ENCODE measurements around the gene ASB16. TPM values are rescaled to one million over a fixed set of nuclear protein-coding genes. Genes with fewer than 3 reads are reported as not detected.
"Not testable (repeated sequence)": the region's sequence is repeated elsewhere in the genome, so short reads cannot be mapped to it uniquely, and the experiment has no call there.

ASB16 gene
- total RNA-seq, 2 experiments from 2014 or later = 0.30 TPM; not detected in 1

DNA sequence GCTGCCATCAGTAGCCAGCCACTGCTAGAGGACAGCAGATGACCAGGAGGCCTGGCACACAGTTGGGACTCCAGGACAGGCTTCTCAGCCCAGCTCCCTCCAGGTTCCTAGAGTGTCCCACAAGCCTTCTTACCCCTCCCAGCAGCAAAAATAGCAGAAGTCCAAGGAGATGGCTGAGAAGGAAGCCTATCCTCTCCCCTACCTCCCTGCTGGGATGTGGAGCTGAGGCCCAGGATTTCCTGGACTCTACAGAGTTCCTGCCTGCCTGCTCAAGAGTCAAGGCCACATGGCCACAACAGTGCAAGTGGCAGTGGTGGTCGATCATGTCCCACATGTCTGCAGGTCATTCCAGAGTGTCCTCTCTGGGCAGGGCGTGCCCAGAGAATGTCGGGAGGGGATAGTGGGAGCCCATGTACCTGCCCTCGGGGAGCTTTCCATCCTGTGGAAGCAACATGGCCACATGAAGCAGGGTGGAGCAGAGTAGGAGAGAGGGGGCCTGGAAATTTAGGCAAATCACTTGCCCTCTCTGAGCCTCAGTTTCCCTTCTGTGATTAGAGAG is 36.5 kb upstream of the ASB16 start:
- ChIA-PET CTCF (interaction anchor here (0.6 to 2.4 kb wide), 2 partner anchors 11 to 1868 kb away, joined by 3 to 9 read pairs; partner anchors contain the start of gene HDAC5), POLR2A (no interaction called here)
- DNase-seq = no peak

DNA sequence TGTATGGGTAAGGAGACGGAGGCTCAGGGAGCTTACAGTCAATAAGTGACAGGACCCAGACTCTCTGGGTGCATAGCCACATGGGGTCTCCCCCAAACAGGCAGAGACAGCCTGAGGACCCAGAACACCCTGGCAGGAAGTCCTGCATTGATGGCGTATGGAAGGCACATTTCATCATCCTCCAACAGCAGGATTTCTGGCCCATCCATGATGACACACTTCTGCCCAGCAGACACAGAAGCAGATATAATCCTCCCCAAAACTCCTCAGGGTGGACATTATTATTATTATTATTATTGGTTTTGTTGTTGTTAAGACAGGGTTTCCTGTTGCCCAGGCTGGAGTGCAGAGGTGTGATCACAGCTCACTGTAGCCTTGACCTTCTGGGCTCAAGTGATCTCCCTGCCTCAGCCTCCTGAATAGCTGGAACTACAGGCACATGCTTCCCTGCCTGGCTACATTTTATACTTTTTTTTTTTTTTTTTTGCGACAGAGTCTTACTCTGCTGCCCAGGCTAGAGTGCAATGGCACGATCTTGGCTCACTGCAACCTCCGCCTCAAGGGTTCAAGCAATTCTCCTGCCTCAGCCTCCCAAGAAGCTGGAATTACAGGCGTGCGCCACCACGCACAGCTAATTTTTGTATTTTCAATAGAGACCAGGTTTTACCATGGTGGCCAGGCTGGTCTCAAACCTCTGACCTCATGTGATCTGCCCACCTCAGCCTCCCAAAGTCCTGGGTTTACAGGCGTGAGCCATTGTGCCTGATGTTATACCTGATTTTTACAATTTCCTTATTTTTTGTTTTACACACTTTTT is 35.5 kb upstream of the ASB16 start:
- no peaks in the 10 kb centered on the region for H3K9me3 Mint-ChIP-seq
- ChIA-PET POLR2A (no interaction called here), CTCF (interaction anchor here (0.6 to 2.4 kb wide), 2 partner anchors 12 to 52 kb away, joined by 4 to 9 read pairs; partner anchors contain the start of gene HDAC5)
- no peaks in the 10 kb centered on the region for H3K36me3 Mint-ChIP-seq (ENCODE audit: low read depth)
- H3K27me3 Mint-ChIP-seq = no peaks in the 10 kb centered on the region
- H3K27ac Mint-ChIP-seq = no peak overlapping the region
- H3K4me1 Mint-ChIP-seq = peaks cover 13% of the 10 kb centered on the region
- no peak overlapping the region for H3K4me3 Mint-ChIP-seq
- DNase-seq = no peak

More for the DNA sequence above, 36.5 kb upstream of the ASB16 start:
- H3K27ac Mint-ChIP-seq = peak overlapping the region; percentile 13
- no peaks in the 10 kb centered on the region for H3K9me3 Mint-ChIP-seq
- peaks cover 13% of the 10 kb centered on the region for H3K4me1 Mint-ChIP-seq
- H3K4me3 Mint-ChIP-seq = no peak overlapping the region
- H3K36me3 Mint-ChIP-seq (ENCODE audit: low read depth) = no peaks in the 10 kb centered on the region
- H3K27me3 Mint-ChIP-seq = no peaks in the 10 kb centered on the region

DNA sequence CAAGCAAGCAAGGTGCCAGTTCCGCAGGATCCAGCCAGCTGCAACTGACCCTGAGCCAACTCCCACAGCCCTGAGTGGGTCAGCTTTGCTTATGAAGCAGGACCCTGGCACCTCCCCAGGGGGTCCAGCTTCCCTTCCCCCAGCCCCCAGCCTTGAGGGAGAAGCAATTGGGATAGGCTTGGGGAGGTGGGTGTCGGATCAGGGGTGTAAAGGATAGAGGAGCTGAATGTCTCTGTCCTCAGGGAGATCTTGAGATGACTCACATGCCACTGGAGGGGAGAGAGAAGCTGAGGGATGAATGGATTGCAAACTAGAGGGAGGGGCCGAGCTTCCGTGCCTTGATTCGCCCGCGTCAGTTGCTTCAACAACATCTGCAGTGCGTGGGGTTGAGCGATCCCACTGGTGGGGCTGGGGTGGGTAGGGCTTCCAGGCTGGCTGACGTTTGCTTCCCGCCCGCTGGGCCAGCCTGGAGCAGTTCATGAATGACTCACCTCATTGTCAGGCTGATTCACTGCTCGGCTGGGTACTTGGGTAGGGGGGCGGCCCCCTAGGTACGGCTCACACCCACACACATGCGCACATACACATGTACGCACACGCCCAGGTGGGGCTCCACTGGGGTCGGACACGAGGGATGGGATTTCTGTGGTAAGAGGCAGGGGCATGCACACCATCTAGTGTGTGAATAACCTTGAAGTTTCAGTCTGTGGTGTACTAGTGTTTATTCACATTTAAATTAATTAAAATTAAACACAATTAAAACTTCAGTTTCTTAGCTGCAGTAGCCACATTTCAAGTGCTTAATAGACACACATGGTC is 32.4 kb upstream of the ASB16 start:
- POLR2A ChIA-PET = no interaction called here
- H3K4me3 Mint-ChIP-seq = no peak overlapping the region
- H3K9me3 Mint-ChIP-seq = no peaks in the 10 kb centered on the region
- H3K27me3 Mint-ChIP-seq = no peaks in the 10 kb centered on the region
- peak; percentile 49 for DNase-seq
- CTCF ChIA-PET = interaction anchor here (0.6 to 1.2 kb wide), 3 partner anchors 15 to 666 kb away, joined by 3 to 5 read pairs (median 4); partner anchors contain the start of gene HDAC5
- H3K36me3 Mint-ChIP-seq (ENCODE audit: low read depth) = no peaks in the 10 kb centered on the region
- H3K27ac Mint-ChIP-seq = peak overlapping the region; percentile 31
- H3K4me1 Mint-ChIP-seq = peaks cover 26% of the 10 kb centered on the region

GRCh38 chr17:44143921-44144320 is 26.6 kb upstream of the ASB16 start:
- CTCF ChIA-PET = interaction anchor here (0.7 to 1.1 kb wide), 2 partner anchors 14 to 21 kb away, joined by 4 read pairs; partner anchors contain the start of gene HDAC5
- H3K4me3 Mint-ChIP-seq, H3K9me3 Mint-ChIP-seq, DNase-seq, H3K27me3 Mint-ChIP-seq, H3K27ac Mint-ChIP-seq, POLR2A ChIA-PET: not testable (repeated sequence)
- Mint-ChIP-seq H3K4me1 (peaks cover 16% of the 10 kb centered on the region), H3K36me3 (ENCODE audit: low read depth) (peaks cover 11% of the 10 kb centered on the region)

GRCh38 chr17:44144966-44145739 is 25.4 kb upstream of the ASB16 start:
- Mint-ChIP-seq H3K36me3 (ENCODE audit: low read depth) (peaks cover 18% of the 10 kb centered on the region), H3K4me3 (no peak overlapping the region), H3K27ac (no peak overlapping the region), H3K4me1 (peaks cover 21% of the 10 kb centered on the region), H3K27me3 (no peaks in the 10 kb centered on the region), H3K9me3 (no peaks in the 10 kb centered on the region)
- ChIA-PET POLR2A (interaction anchor here (0.6 kb wide), 1 partner anchor 138 kb away, joined by 3 read pairs; no protein-coding TSS in a partner anchor), CTCF (interaction anchor here (1.2 to 1.6 kb wide), 3 partner anchors 13 to 186 kb away, joined by 3 to 4 read pairs (median 4); no protein-coding TSS in a partner anchor)
- DNase-seq = no peak

GRCh38 chr17:44146375-44147346 is 23.8 kb upstream of the ASB16 start:
- Mint-ChIP-seq H3K27ac (peak overlapping the region; percentile 26), H3K4me1 (peaks cover 25% of the 10 kb centered on the region), H3K36me3 (ENCODE audit: low read depth) (peaks cover 18% of the 10 kb centered on the region), H3K27me3 (no peaks in the 10 kb centered on the region), H3K9me3 (no peaks in the 10 kb centered on the region), H3K4me3 (no peak overlapping the region)
- ChIA-PET CTCF (interaction anchor here (1.0 to 1.6 kb wide), 3 partner anchors 14 to 63 kb away, joined by 4 read pairs; no protein-coding TSS in a partner anchor), POLR2A (no interaction called here)
- DNase-seq = no peak

- ChIA-PET POLR2A (no interaction called here), CTCF (interaction anchor here (0.5 to 1.1 kb wide), 3 partner anchors 20 to 77 kb away, joined by 3 to 6 read pairs (median 4); no protein-coding TSS in a partner anchor)
- Mint-ChIP-seq H3K9me3 (no peaks in the 10 kb centered on the region), H3K4me3 (no peak overlapping the region), H3K27ac (no peak overlapping the region), H3K27me3 (no peaks in the 10 kb centered on the region), H3K4me1 (peaks cover 20% of the 10 kb centered on the region), H3K36me3 (ENCODE audit: low read depth) (peaks cover 25% of the 10 kb centered on the region)
- no peak for DNase-seq
Observed at GRCh38 chr17:44147812-44148211, 22.7 kb upstream of the ASB16 start.

- H3K27ac Mint-ChIP-seq, H3K27me3 Mint-ChIP-seq, POLR2A ChIA-PET, H3K4me3 Mint-ChIP-seq, H3K9me3 Mint-ChIP-seq, DNase-seq: not testable (repeated sequence)
- CTCF ChIA-PET = interaction anchor here (1.1 kb wide), 1 partner anchor 19 kb away, joined by 4 read pairs; no protein-coding TSS in a partner anchor
- H3K36me3 Mint-ChIP-seq (ENCODE audit: low read depth) = peaks cover 27% of the 10 kb centered on the region
- H3K4me1 Mint-ChIP-seq = peaks cover 19% of the 10 kb centered on the region
Observed at GRCh38 chr17:44149066-44149465, 21.4 kb upstream of the ASB16 start.

DNA sequence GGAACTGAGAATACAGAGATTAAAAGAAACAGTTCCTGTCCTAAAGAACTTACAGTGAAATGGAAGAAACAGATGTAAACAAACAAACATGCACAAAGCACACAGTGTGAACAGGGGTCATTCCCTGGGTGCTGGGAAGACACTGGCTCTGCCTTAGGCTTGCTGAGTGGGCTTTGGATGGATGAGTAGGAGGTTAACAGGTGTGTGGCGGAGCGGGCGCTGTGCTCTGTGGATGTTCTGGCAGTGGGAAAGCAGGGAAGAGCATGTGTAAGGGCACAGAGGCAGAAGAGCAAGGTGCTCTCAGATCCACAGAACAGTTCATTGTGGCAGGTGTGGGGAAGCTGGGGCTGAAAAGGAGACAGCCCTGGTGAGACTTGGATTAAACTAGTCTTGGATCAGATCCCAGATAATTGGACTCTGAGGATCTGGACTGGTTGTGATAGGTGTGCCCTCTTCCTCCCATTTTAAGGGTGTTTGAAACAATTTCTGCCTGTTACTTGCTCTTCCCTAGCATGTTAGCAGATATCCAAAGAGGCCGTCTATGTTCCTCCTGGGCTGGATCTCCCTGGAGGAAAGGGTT is 20.7 kb upstream of the ASB16 start:
- peak overlapping the region; percentile 60 for H3K27ac Mint-ChIP-seq
- DNase-seq = no peak
- no peaks in the 10 kb centered on the region for H3K9me3 Mint-ChIP-seq
- peaks cover 19% of the 10 kb centered on the region for H3K4me1 Mint-ChIP-seq
- no peak overlapping the region for H3K4me3 Mint-ChIP-seq
- ChIA-PET POLR2A (no interaction called here), CTCF (no interaction called here)
- H3K36me3 Mint-ChIP-seq (ENCODE audit: low read depth) = peaks cover 27% of the 10 kb centered on the region
- no peaks in the 10 kb centered on the region for H3K27me3 Mint-ChIP-seq

DNA sequence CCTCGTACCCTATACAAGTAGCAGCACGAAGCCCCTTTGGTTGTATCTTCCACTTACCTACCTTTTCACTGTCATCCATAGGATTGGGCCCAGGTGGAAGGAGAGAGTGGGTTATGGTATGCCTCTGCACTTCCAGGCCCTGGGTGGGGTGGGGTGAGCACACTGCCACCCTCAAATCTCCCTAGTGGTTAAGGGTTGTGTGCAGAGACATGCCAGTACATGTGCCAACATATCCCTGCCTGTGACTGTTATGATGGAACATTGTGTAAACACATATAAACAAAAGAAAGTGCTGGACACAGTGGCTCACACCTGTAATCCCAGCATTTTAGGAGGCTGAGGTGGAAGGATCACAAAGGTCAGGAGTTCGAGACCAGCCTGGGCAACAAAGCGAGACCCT is 17.6 kb upstream of the ASB16 start:
- H3K27ac Mint-ChIP-seq = no peak overlapping the region
- CTCF ChIA-PET = no interaction called here
- peaks cover 21% of the 10 kb centered on the region for H3K36me3 Mint-ChIP-seq (ENCODE audit: low read depth)
- no peaks in the 10 kb centered on the region for H3K27me3 Mint-ChIP-seq
- no peak overlapping the region for H3K4me3 Mint-ChIP-seq
- H3K9me3 Mint-ChIP-seq = no peaks in the 10 kb centered on the region
- POLR2A ChIA-PET = no interaction called here
- peaks cover 19% of the 10 kb centered on the region for H3K4me1 Mint-ChIP-seq
- DNase-seq = no peak

GRCh38 chr17:44155488-44155887 is 15.0 kb upstream of the ASB16 start:
- peaks cover 13% of the 10 kb centered on the region for H3K36me3 Mint-ChIP-seq (ENCODE audit: low read depth)
- no peaks in the 10 kb centered on the region for H3K9me3 Mint-ChIP-seq
- no peaks in the 10 kb centered on the region for H3K27me3 Mint-ChIP-seq
- ChIA-PET POLR2A (no interaction called here), CTCF (interaction anchor here (0.6 to 1.1 kb wide), 5 partner anchors 13 to 1684 kb away, joined by 3 to 5 read pairs (median 3); no protein-coding TSS in a partner anchor)
- no peak overlapping the region for H3K4me3 Mint-ChIP-seq
- peak overlapping the region; percentile 19 for H3K27ac Mint-ChIP-seq
- H3K4me1 Mint-ChIP-seq = peaks cover 18% of the 10 kb centered on the region
- DNase-seq = no peak
